ENCODE measurements around the gene KDM5A. TPM values are rescaled to one million over a fixed set of nuclear protein-coding genes. Genes with fewer than 3 reads are reported as not detected.

Gene KDM5A
- polyA plus RNA-seq, 2 of the 4 experiments (the other 2 are of a cell fraction) = 18.8 to 42.6 TPM

Other genes starting within 250 kb of the KDM5A start
- gene SLC6A12, start 175.2 kb downstream of the KDM5A start, polyA plus RNA-seq (2011; rRNA removed) = 0.78 and 1.2 TPM in 2 replicates
- gene SLC6A12, start 175.2 kb downstream of the KDM5A start, polyA plus RNA-seq (2017; fragmentation: RNase III; extraction: RNeasy Plus Mini Kit Qiagen cat#74134 plus additional on column Dnase treatment) = 0.88 to 4.4 TPM (median 3.9 TPM) in 3 replicates
- gene SLC6A13, start 126.5 kb downstream of the KDM5A start, polyA plus RNA-seq (2011; rRNA removed) = 0.22 and 0.43 TPM in 2 replicates
- gene SLC6A13, start 126.5 kb downstream of the KDM5A start, polyA plus RNA-seq (2017; fragmentation: RNase III; extraction: RNeasy Plus Mini Kit Qiagen cat#74134 plus additional on column Dnase treatment) = 0.20 to 0.61 TPM (median 0.49 TPM) in 3 replicates
- 15.6 and 23.1 TPM in 2 replicates for gene CCDC77, start 12.3 kb upstream of the KDM5A start, polyA plus RNA-seq (2011; rRNA removed)
- 15.4 to 16.4 TPM (median 16.3 TPM) in 3 replicates for gene CCDC77, start 12.3 kb upstream of the KDM5A start, polyA plus RNA-seq (2017; fragmentation: RNase III; extraction: RNeasy Plus Mini Kit Qiagen cat#74134 plus additional on column Dnase treatment)
- gene B4GALNT3, start 70.6 kb upstream of the KDM5A start, polyA plus RNA-seq (2011; rRNA removed) = 0.53 and 0.79 TPM in 2 replicates
- 0.26 to 0.43 TPM (median 0.28 TPM) in 3 replicates for gene B4GALNT3, start 70.6 kb upstream of the KDM5A start, polyA plus RNA-seq (2017; fragmentation: RNase III; extraction: RNeasy Plus Mini Kit Qiagen cat#74134 plus additional on column Dnase treatment)